CD4-positive, alpha-beta T cell treated with Interleukin-17A for 1 hour (primary cell): ENCODE data around the gene C9orf43.
"Not testable (repeated sequence)": the region's sequence is repeated elsewhere in the genome, so short reads cannot be mapped to it uniquely, and the experiment has no call there.

Source experiments
- DNase-seq: peaks from one replicate; pipeline ENCODE4 v3.0.0-alpha.2; 2020

The C9orf43 gene

DNA sequence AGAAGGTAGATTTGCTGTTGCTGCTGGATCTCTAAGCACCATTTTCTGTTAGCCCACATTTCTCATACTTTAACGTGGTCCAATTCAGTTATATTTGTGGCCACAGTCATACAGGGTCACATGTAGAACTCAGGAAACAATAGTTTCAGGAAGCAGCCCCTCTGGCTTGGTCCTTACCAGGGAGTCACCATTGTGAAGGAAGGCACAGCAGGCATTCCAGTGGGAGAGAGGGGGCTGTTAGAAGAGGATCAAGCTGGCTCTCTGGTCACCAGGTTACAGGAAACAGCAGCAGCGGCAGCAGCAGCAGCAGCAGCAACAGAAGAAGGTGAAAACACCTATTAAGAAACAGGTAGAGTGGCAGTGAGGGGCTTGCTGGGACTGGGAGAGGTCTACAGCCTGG lies 14.5 kb downstream of the C9orf43 start:
- no peak for DNase-seq

DNA sequence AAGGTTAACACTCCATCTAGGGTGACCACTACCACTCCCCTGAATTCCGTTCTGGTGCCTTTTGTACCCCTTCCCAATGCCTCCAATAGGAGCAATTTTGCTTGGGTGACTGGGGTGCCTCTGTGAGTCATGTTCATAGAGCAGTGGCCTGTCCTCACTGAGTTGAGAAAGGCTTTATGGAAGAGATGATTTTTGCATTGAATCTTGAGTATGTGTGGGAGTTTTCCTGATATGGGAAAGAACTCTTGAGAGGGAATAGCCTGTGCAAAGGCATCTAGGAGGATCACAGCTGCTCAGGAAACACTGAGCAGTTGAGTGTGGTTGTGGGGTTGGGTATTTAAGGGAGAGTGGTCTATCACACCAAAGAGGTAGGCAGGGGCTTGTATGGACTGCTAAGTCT lies 16.2 kb downstream of the C9orf43 start:
- no peak for DNase-seq

DNA sequence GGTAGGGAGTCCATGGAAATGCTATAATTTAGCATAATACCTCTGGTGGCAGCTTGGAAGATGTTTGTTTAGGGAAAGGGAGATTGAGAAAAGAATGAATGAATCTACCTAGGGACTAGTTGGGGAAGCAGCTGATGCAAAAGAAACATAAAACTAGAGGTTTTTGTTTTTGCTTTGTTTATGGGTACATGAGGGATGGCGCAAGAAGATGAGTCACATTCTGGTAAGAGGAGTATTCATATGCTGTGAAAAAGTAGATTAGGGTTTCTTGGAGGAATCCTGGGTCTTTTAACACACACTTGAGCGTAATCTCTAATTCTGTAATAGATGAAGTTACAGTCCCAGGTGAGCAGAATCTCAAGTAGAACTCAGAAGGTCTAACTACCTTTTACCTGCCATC lies 17.1 kb downstream of the C9orf43 start:
- no peak for DNase-seq

DNA sequence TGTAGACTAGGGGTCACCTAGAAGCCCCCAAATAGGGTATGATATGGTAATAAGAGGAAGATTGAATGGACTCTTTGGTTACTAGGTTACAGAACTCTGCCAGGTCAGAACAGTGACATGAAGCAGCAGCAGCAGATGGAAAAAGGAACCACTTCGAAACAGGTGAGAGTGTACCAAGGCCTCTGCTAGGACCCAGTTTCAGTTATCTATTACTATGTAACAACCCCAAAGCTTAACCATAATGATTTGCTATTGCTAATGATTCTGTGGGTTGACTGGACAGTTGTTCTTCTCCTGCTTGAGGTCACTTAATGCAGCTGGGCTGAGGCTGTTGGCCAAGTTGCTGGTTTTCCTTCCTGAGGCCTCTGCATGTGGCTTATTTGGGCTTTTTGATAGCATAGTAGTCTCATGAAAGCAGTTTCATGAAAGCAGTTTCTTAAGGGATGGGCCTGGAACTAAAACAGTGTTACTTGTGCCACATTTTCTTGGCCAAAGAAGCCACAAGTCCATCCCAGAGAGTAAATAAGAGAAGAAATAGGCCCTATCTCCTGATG lies 17.6 kb downstream of the C9orf43 start:
- no peak for DNase-seq

DNA sequence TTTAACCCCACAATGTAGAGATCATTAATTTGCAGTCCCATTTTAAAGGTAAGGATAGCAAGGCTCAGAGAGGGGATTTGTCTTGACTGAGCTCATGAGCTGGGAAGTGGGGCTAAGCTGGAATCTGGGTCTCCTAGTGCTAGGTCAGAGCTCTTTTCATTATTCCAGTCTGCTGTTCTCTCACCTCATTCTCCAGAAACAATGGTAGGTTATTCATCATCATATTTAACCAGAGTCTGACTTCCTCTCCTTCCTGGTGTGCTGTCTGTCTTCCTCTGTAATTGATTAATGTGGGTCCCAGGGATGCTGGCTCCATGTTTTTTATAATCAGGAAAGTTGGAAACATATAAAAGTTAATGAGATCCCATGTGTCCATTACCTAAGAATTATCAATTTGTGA lies 20.6 kb downstream of the C9orf43 start:
- DNase-seq, result no peak

DNA sequence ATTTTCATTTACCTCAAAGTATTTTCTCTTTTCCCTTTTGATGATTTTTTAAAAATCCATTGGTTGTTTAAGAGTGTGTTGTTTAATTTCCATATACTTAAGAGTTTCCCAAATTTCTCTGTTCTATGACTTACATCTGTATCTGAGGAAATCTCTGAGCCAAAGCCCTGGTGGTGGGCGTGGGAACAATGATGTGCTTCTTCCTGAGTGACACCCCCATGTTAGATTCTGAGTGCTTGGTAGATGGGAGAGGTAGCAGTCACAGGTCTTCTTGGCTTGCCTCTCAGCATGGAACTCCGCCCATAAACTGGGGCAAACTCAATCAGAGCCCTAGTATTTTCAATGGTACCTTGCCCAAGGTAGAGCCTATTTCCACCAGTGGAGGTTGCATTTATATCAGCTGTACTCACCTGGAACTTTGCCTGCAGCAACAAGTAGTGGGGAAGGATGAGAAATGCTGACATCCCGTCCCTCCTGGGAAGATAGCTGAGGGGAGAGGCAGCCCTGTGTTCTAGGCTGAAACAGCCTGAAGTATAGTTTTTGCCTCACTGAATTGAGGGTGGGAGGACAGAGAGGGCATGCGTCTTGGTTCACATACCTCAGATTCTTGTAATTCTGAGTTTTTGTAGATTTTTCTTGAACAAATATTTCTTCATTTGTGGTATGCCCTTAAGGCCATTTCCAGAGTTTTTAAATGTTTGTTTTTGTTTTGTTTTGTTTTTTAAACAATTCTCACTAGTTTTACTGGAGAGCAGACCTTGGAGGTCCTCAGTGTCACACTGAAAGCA lies 26.4 kb downstream of the C9orf43 start:
- no peak for DNase-seq

DNA sequence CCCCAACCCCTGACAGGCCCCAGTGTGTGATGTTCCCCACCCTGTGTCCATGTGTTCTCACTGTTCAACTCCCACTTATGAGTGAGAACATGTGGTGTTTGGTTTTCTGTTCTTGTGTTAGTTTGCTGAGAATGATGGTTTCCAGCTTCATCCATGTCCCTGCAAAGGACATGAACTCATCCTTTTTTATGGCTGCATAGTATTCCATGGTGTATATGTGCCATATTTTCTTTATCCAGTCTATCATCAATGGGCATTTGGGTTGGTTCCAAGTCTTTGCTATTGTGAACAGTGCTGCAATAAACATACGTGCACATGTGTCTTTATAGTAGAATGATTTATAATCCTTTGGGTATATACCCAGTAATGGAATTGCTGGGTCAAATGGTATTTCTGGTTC lies 27.2 kb downstream of the C9orf43 start:
- not testable (repeated sequence) for DNase-seq

DNA sequence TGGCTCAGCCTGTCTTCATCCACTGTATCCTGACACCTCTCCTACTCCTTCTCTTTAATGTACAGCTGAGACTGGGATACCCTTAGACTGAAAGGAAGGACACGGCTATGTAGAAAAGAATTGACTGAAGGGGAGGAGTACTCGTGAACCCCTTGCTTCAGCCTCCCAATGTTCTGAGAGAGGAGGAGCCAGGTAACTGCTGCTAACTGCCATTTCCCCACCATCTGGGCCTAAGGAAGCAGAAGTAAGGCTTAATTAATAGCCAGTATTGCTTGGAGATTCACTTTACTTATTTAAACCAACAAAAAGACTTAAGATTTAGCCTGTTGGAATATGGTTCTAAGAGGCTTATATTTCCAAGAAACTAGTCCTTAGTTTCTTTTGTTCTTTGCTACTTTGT lies 34.2 kb downstream of the C9orf43 start:
- DNase-seq, result no peak

DNA sequence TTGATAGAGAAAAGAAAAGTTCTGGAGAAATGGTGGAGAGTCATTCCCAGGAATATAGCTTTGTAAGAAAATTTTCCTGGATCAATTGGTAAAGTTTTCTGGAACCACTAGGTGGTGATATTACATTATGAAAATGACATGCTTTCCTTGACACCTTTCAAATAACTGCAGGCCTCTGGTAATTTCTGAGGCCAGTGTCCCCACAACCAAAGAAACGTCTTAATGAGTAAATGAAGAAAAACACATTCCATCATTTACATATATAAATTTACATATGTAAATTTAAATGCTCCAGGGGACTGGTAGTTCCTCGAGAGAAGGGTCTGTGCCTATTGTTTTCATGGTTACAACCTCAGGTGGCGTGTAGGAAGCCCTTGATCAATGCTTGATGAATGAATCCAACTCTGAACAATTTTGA lies 35.8 kb downstream of the C9orf43 start:
- peak; percentile 56 for DNase-seq

DNA sequence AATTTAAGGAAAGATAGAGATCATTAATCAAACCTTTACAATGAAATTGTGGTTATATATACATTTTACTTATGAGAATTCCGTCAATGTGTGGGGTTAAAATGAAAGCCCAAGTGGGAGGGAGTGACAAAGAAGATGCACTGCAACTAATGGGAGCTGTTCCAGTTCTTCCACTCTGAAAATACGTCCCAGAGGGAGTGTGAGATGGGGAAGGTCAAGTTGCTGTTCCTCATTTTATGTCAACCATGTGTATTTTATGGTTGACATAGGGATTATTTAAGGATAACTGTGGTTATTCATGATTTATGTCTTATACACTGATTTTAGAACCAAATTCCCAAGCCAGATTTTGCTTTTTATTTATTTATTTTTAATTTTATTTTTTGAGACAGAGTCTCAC lies 38.8 kb downstream of the C9orf43 start:
- DNase-seq, result no peak

DNA sequence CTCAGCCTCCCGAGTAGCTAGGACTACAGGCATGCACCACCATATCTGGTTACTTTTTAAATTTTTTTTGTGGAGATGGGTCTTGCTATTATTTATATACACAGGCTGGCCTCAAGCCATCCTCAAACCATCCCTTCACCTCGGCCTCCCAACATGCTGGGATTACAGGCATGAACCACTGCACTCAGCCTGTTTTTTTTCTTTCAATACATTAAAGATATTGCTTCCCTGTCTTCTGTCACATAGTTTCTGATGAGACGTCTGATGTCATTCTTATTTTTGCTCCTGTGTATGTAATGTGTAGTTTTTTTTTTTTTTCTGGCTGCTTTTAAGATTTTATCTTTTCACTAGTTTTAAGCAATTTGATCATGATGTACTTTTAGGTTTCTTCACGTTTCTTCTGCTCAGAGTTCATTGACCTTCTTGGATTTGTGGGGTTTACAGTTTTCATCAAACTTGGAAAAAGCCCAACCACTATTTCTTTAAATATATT lies 41.6 kb downstream of the C9orf43 start:
- no peak for DNase-seq

DNA sequence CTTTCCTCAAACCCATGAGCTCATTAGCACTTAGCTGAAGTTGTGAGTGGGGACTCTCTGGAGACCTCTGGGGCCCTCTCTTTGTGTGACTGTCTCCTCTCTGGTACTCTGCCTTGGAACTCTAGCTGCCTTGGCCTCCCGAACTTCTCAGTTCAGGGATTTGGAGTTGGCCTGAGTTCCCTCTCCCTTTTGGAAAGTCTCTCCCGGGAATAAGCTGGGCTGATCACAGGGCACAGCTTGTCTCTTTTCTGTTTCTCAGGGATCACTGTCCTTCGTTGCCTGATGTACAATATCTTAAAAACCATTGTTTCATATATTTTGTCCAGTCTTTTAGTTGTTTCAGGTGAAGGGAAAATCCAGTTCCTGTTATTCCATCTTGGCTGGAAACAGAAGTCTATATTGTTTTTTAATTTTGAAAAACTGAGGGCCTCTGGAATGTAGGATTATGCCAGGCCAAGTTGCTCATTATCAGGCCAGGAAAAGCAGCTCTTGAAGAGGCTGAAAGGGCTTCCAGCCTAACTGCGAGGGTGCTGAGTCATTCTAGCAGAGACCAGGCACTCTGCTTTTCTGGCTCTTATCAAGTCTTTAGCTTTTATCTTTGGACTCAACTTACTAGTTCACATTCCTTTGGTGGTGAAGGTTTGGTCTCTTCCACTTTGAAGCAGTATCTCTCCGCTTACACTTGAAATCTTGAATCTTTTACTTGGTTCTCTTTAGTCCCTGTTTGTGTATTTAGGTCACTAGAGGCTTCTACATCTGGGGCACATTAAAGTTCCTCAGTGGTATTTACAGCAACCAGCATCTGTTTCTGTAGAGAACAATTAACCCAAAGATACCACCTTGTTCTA lies 44.6 kb downstream of the C9orf43 start:
- DNase-seq, result no peak

DNA sequence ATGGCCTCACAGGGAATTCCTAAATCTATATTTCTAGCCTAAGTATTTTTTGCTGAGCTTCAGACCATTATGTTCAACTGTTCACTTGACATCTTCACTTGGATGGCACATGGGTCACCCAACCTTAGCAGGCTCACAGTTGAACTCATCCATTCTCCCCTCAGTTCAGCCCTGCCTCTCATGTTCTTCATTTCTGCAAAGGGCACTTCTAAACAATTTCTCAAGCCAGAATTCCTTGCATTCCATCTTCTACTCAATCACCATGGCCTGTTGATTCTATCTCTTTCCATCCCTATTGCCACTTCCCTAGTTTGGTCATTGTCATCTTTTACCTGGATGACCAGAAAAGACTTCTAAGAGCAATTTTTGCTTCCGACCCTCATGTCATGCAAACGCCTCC lies 45.7 kb downstream of the C9orf43 start:
- DNase-seq, result no peak

DNA sequence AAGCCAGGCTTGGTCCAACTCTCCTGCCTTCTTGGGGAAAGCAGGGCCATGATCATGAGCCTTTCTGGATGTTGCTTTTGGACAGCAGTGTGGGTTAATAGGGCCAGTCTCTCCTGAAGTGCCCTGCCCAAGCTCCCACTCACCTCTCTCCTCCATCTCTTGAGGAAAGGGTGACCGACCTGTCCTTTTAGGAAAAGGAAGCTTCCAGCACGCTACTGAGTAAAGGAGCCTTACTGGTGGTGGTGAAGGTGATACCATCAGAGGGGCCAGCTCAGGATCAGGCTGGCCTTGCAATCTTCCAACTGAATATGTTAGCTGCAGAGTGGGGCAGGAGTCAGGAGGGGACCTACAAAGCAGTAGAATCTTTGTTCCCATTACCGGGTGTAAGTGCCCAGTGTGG lies 50.7 kb downstream of the C9orf43 start:
- no peak for DNase-seq

DNA sequence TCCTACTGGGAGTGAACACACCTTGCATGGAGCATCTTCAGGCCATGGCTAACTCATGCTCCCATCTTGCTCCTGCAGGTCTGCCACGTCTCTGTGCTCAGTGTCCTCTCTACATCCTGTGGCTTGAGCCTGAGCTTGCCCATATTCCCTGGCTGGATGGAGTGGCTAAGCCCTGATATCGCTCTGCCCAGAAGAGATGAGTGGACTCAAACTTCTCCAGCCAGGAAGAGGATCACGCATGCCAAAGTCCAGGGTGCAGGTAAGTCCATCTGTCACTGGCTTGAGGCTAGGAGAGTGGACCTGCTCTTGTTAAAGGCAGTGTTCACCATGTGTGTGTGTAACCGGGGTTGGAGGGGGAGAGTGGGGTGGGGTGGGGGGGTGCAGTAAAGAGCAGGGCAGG lies 51.4 kb downstream of the C9orf43 start:
- DNase-seq, result no peak

DNA sequence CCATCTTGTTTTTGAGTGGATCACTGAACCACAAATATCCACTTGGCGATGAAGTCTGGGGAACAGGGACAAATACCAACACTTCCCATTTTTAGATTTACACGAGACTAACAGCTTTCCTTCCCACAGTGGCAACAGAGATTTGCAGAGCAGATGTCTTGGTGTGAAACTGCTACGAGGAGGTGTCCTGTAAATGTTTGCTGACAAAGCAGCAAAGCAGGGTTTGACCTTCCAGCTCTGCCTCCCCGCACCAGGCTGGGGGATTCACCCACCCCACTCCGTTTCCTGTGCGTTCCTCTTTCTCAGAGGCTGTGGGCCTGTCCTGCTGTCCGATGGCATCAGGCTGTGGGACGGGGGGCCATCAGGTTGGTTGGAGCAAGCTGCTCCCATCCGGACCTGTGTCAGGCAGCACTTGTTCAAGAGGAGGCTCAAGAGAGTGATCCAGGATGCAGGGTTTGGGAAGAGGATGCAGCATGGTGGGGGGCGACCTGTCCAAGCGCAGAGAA lies 52.3 kb downstream of the C9orf43 start:
- DNase-seq, result no peak

DNA sequence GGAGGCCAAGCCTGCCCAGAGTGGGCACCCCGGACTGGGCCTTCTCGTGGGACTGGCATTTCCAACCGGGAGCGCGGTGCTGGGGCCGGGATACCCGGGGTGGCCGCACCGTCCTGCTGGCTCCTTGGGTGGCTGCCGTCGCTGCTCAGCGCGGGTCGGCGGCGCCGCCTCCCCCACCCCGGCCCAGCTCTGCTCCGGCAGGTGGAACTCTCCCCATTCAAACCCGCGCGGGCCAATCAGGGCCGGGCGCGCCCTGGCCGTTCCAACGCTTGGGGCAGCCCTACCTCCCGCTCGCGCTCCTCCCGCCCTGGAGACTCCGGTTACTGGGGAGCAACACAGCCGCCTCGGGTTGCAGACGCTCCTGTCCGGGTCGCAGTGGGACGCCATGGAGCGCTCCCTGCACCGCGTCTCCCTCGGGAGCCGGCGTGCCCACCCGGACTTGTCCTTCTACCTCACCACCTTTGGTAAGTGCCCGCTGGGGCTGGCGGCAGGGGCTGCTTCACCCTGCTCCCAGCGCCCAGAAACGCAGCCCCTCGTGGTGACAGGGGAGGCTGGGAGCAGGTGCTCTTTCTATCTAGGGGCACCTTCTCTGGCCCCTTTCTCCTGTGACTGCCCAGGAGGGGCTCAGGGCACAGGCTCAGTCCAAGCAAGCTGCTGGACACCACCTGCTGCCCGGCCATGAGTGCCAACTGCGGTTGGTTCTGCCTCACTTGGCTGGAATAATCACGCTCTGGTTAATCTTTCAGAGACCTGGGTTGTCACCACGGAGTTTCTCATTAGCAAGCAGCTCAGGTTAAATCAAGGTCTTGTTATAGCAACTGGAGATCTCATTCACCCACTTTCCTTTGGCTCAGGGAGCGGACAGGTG lies 53.1 kb downstream of the C9orf43 start, which contains the start of gene RGS3:
Gene RGS3 (plus strand): TSS at position 310 of the 868 bp plus-strand sequence. CDS start 76 bp downstream, at position 386.
- no peak for DNase-seq

DNA sequence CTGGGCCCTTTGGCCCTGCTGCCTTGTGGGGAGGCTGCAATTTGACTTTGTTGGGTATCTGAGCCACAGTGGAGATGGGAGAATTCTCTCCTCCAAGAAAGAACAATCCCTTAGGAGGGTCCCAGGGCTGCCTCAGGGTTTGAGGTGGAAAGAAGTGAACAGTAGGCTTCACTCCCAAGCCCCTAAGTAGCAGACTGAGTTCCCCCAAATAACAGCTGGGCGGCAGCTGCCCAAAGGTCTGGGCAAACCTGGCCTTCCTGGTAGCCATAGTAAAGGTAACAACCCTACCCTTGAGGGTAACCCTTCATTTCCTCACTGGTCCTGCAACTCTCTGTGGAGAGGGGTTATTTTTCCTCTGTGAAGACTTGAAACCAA lies 53.7 kb downstream of the C9orf43 start:
- no peak for DNase-seq

DNA sequence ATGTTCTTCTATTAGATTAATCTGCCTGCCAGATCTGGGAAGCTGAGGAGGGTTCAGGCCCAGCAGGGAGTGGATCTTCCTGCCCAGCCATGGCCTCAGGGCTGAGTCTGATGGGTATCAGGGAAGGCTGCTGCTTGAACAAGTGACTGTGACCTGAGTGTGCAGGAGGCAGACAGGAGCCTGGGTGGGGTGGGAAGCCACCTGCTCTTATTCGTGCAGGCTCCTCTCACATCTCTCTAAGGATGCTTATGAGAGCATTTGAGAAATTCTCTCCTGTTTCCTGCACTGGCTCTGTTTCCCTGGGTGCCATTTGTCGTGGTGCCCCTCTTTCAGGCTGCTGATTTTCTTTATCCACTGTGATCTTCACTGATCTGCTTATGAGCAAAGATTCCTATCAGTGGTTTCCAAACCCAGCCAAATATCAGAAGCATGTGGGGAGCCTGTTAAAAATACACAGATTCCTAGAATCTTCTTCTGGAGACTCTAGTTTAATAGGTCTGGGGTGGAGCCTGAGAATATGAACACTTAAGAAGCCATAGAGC lies 55.1 kb downstream of the C9orf43 start:
- no peak for DNase-seq

DNA sequence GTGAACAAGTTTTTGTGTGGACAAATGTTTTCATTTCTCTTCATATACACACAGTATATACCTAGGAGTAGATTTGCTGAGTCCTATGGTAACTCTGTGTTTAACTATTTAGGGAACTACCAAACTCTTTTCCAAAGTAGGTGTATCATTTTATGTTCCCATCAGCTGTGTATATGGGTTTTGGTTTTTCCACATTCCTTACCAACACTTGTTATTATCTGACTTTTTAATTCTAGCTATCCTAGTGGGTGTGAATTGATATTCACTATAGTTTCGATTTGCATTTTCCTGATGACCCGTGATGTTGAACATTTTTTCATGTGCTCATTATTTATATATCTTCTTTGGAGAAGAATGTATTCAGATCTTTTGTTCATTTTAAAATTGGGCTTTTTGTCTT lies 56.6 kb downstream of the C9orf43 start:
- no peak for DNase-seq

DNA sequence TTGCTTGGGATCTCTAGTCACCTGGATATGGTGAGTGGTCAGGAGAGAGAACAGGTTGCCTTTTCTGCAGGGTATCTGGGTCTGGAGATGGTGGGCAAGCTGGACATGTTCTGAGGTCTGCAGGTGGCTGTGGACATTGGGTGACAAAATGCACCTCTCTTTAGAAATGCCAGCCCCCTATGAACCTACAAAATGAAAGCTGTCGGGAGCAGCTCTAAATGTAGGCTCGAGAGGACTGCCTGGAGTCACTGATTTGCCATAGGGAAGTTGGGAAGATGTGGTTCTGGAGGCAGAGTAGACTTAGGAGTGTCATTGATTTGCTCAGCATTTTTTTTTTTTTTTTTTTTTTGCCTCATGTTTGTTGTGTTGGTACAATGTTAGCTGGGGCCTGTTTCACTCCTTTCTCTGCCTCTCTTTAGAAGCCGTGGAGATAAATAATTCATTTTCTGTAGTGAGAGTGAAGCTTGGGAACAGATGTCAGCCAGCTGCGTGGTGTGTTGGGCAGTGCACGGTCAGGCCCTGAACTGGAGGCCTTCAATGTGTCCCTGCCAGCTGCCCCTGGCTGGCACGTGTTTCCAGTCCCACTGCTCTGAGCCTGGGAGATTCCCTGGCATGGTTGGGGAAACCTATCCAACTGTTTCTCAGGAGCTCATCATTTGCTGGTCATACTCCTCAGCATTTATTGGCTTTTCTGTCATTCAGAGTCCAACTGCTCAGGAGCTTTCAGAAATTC lies 58.3 kb downstream of the C9orf43 start:
- no peak for DNase-seq
